Activated T-cell treated with anti-CD3 and anti-CD28 coated beads for 24 hours (primary cell): Measurements from ENCODE around the gene METTL15.
"Not testable (repeated sequence)": the region's sequence is repeated elsewhere in the genome, so short reads cannot be mapped to it uniquely, and the experiment has no call there.

Experiments used
- DNase-seq: peaks from one replicate; pipeline ENCODE4 v3.0.0-alpha.2; 2020; ENCODE audit warnings: low read depth

Gene METTL15

DNA sequence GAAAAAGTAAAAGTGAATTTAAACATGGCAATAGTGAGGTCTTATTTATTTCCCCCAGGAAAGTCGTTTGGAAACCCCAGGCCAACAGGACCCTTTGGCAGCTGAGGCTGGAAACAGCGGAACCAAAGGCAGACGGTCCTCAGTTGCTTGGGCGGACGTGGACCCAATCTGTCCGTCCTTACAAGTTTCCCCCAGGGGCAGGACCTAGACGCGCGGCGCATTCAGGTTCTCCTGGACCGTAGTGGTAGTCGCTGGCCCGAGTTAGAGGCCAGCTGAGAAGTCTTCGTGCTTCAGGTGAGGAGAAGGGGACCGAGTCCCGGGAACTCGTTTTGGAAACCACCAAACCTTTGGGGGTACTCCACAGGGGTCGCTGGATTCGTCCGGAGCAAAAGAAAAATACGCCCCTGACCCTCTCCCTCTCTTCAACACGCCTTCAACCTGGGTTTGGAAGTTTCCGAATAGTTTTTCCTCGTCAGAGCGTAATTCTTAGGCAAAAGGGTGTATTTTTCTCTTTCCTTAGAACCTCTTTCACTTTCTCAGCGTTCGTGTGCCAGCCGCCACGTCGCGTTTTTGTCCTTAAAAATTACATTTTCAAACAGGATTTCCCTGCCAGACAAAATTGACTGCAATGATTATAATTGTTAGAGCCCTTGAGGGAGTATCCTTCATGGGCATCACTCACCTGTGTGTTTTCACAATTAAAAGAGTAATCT lies 2.1 kb downstream of the METTL15 start:
- DNase-seq, result peak; percentile 54

- DNase-seq, result no peak
Observed at GRCh38 chr11:28110821-28111200, 2.6 kb downstream of the METTL15 start.

DNA sequence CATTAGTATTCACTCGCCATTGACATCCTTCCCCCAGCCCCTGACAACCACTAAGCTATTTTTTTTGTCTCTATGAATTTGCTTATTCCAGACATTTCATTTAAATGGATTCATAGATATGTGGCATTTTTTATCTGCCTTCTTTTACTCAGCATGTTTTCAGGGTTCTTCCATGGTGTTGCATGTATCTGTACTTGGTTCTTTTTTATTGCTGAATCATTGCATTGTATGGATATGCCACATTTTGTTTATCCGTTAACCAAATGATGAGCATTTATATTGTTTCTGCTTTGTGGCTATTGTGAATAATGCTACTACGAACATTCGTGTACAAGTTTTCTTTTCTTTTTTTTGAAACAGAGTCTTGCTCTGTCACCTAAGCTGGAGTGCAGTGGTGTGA lies 5.9 kb downstream of the METTL15 start:
- DNase-seq, result no peak

DNA sequence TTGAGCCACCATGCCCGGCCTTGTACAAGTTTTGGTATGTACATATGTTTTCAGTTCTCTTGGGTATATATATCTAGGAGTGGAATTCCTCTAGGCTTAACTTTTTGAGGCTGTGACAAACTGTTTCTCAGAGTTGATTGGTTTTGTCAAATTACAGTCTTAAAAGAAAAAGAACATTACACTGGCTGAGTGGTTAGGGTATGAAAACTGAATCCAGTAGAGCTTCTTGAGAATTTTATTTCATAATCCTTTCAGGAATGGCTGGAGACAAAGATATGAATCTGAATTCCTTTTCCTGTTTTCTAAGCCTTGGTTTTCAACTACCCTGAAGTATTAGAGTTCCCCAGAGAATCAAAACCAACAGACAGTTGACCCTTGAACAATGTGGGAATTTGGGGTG lies 6.5 kb downstream of the METTL15 start:
- DNase-seq, result no peak

- DNase-seq, result no peak
Observed at GRCh38 chr11:28117712-28118111, 9.5 kb downstream of the METTL15 start.

DNA sequence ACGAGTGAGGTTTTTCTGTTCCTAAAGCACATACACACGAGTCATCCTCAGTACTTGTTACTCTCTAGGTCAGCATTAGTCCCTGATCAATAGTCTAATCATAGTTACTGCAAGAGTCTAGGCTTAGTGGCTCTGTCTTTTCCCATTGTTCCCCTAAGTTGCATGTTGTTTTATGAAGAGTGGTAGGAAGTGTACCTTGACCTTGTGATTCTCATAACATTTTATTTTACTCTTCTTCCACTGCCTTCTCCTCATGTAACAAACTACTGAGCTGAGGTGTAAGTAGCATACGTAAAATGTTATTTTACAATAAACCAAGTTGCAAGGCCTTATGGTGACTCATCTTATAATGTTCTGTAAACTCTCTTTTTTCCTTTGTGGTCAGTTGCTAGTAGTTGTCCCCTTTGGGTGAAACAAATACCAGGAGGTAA lies 15.0 kb downstream of the METTL15 start:
- no peak for DNase-seq

- DNase-seq, result no peak
Observed at GRCh38 chr11:28132548-28132947, 24.4 kb downstream of the METTL15 start.

- DNase-seq, result no peak
Observed at GRCh38 chr11:28133146-28133545, 25.0 kb downstream of the METTL15 start.

- DNase-seq, result not testable (repeated sequence)
Observed at GRCh38 chr11:28136157-28136556, 28.0 kb downstream of the METTL15 start.

DNA sequence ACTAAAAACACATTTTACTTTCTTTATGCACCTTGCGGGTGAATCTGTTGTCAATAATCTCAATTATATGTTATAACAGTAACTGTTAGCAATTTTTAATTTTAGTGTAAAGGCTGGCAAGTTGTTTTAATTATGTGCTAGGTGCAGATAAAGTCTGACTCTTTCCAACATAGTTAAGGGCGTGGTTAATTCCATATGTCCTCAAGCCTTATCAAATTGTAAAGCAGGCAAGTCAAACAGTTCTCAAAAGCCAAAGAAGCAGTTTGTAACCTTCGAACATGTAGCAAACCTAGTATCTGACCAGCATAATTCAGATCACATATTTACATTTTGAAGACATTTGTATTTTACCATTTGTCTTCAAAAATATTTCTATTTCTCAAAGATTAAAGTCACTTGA lies 29.2 kb downstream of the METTL15 start:
- no peak for DNase-seq

DNA sequence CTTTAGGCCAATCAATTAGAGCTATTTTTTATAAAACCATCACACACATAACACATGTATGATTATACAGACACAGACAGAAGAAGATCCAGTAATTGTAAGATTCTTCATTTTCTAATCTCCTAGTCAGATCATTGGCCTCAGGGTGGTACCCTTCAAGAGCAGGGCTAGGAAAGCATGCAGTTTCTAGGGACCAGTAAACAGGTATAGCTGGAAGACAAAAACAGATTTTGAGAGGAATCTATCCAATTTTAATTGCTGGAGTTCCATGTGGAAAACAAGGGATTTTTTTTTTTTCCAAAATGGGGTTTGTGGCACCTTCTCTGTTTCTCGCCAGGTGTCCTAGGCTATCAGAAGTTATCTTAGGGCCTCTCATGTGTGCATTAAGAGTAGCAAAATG lies 29.6 kb downstream of the METTL15 start:
- DNase-seq, result no peak

GRCh38 chr11:28139841-28140415 lies 31.7 kb downstream of the METTL15 start:
- DNase-seq, result no peak

DNA sequence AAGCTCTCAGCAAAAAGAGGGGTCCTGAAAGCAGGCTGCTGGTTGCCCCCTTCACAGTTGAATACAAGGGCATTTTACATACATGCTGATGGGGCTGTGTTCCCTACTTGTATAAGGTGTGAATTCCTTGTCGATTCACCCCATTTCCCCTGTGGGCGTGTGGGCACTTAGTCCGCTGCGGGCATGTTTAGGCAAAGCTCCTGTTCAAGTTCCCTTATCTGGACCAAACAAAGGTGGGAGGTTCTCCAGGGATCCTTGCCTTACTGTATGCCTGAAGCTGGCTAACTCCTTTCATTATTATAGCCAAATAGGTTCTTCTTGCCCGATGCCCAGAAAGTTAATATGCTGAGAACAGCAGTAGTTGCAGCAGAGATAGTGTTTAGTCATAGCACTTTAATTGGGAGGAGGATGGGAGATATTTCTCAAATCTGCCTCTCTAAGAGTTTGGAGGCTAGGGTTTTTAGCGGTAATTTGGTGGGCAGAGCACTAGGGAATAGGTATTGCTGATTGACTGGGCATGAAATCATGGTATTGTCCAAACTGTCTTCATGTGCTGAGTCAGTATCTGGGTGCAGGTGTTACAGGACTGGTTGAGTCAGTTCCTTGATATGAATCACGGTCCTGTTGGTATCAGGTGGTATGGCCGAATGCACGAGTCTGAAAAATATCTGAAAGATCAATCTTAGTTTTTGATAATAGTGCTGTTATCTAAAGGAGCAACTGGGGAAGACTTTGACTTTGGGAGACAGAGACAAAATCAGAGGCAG lies 32.7 kb downstream of the METTL15 start:
- DNase-seq, result no peak

DNA sequence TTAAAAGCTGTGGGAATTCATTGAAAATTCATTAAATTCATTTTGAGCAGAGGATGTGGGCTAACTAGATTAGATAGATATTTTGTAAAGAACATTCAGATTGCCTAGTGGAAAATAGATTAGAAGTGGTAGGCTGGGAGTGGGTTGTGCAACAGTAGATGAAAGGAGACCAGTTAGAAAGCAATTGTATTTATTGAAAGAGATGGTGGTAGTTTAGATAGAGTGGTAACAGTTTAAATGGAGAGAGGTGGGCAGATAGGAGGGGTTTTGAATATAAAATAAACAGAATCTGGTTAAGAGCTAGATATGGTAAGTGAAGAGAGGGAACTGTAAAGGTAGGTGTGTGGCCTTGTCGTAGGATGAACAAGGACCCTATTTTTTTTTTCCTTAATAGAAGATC lies 34.5 kb downstream of the METTL15 start:
- no peak for DNase-seq

DNA sequence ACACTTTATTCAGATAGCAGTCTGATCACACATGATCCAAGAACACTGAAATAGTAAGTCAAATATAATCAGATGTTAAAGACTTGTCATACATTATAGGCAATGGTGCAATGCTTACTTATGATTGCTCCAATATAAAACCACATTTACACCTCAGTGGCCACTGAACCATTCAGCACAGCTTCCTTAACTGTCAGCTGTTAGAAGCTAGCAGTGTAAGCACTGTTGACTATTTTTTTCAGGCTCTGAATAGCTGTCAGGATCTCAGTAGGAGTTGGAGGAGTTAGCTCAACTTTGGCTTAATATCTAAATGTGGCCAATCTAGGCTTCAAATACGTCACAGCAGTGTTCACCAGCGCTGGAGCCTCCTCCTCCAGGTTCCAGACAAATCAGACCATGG lies 36.6 kb downstream of the METTL15 start:
- no peak for DNase-seq

- DNase-seq, result no peak
Observed at GRCh38 chr11:28146123-28146751, 38.0 kb downstream of the METTL15 start.

GRCh38 chr11:28152743-28153142 lies 44.6 kb downstream of the METTL15 start:
- DNase-seq, result no peak

DNA sequence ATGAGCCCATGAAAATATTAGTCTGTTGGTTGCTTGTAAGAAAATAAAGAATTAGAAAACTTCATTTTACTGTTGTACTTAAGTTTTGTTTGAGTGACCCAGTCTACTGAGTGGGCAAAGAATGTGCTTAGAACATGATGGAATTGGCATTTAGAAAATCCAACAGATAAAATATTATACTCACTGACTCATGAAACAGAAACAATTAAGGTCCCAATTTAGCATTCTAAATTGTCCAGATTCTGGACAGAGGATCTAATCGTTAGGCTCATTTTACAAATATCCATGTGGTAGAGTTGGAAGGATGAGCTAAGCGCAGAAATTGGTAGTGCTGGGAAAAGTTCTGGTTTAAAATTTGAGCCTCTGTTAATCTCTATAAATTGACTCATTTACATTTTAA lies 45.4 kb downstream of the METTL15 start:
- DNase-seq, result no peak

- no peak for DNase-seq
Observed at GRCh38 chr11:28168718-28169117, 60.5 kb downstream of the METTL15 start.

DNA sequence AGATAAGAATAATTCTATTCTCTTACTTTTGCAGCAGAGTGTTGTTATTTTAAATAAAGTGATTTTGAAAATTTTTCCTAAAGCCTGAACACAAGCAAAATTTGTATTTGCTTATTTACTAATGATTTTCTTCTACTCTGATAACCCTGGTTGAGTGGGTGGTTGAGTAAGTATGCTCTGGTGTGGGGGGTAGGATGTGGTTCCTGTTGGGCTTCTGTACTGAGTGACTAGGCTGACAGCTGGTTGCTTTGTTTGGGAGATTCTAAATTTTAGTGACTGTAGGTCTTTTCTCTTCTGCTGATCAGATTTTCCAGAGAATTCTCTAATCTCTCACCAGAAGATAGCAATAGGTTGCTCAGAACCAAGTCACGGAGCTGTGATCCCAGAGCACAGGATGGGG lies 61.6 kb downstream of the METTL15 start:
- DNase-seq, result no peak

DNA sequence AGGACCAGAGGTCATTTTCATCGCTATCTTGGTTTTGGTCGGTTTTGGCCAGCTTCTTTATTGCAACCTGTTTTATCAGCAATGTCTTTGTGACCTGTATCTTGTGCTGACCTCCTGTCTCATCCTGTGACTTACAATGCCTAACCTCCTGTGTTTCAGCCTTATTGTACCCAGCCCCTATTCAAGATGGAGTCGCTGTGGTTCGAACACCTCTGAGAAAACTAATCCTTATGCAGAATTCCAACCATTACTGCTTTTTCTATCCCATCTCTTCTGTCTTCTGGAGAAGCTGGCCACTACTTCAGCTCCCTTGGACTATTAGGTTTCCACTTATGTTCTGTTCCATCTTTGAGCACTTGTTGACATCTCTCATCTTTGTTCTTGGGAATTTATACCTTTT lies 62.6 kb downstream of the METTL15 start:
- no peak for DNase-seq

- DNase-seq, result no peak
Observed at GRCh38 chr11:28176351-28176750, 68.2 kb downstream of the METTL15 start.

DNA sequence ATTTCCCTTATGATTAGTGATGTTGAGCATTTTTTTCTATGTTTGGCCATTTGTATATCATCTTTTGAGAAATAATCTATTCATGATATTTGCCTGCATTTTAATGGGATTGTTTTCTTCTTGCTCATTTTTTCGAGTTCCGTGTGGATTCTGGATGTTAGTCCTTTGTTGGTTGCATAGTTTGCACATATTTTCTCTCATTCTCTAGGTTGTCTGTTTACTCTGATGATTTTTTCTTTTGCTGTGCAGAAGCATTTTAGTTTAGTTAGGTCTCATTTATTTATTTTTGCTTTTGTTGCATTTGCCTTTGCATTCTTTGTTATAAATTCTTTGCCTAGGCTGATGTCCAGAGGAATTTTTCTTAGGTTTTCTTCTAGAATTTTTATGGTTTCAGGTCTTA lies 87.3 kb downstream of the METTL15 start:
- DNase-seq, result no peak
